ENCODE measurements around the gene SYT8. TPM values are rescaled to one million over a fixed set of nuclear protein-coding genes. Genes with fewer than 3 reads are reported as not detected.

SYT8 gene
- total RNA-seq, 1 experiment from 2014 or later = not detected

GRCh38 chr11:1845561-1846452, 11.0 kb downstream of the SYT8 start:
- Histone ChIP-seq H3K9ac (ENCODE audit: extremely low read depth, insufficient read length, low read length) (no peak overlapping the region), H3K27me3 (ENCODE audit: insufficient read depth, low read length) (no peaks in the 10 kb centered on the region), H3K4ac (ENCODE audit: low read depth, low read length) (no peak overlapping the region), H2BK120ac (ENCODE audit: low read depth, low read length, poor library complexity, severe bottlenecking) (no peak overlapping the region), H3K23me2 (ENCODE audit: insufficient read length, low read depth, low read length, poor library complexity, severe bottlenecking) (no peaks in the 10 kb centered on the region), H3K4me1 (ENCODE audit: insufficient read depth, low read length) (no peaks in the 10 kb centered on the region), H3K27ac (ENCODE audit: insufficient read length, low read depth, low read length) (no peak overlapping the region), H4K20me1 (ENCODE audit: control insufficient read depth, insufficient read depth, insufficient read length) (no peaks in the 10 kb centered on the region), H4K8ac (replicated peaks; ENCODE audit: insufficient read length, low read depth, low read length) (no peak overlapping the region), H3K79me2 (ENCODE audit: insufficient read depth, low read length) (no peaks in the 10 kb centered on the region), H3K14ac (ENCODE audit: insufficient read depth, low read length) (no peak overlapping the region), H2BK20ac (ENCODE audit: low read depth, low read length, poor library complexity, severe bottlenecking) (no peak overlapping the region), H3T11ph (ENCODE audit: low read length) (no peak overlapping the region), H3K23ac (ENCODE audit: insufficient read length, low read depth, low read length) (no peak overlapping the region), H2AFZ (ENCODE audit: low read length) (no peak overlapping the region), H4K91ac (ENCODE audit: insufficient read length, low read depth, low read length) (no peak overlapping the region), H2AK5ac (ENCODE audit: insufficient read length, low read length) (no peak overlapping the region), H3K18ac (ENCODE audit: insufficient read length, low read depth, low read length) (no peak overlapping the region), H3K79me1 (ENCODE audit: insufficient read depth, low read depth, low read length, poor library complexity, severe bottlenecking) (no peaks in the 10 kb centered on the region), H3K4me2 (ENCODE audit: insufficient read depth, insufficient read length, low read length) (no peak overlapping the region), H4K5ac (ENCODE audit: insufficient read length, low read depth, low read length) (no peak overlapping the region), H3K9me3 (ENCODE audit: control insufficient read depth, low read depth, low read length) (no peaks in the 10 kb centered on the region), H2BK5ac (ENCODE audit: insufficient read length, low read length) (no peak overlapping the region), H2BK15ac (ENCODE audit: low read depth, low read length) (no peak overlapping the region), H2BK12ac (ENCODE audit: insufficient read length, low read depth, low read length) (no peak overlapping the region), H3K56ac (ENCODE audit: insufficient read length, low read depth, low read length) (no peak overlapping the region)
- peak overlapping the region in 1 of 3 experiments; percentile 15; a peak in 2 of 7 replicates for H3K27ac Mint-ChIP-seq
- no peaks in the 10 kb centered on the region for H3K36me3 Mint-ChIP-seq (ENCODE audit: insufficient read depth in 1 of 3, low read depth in 3 of 3)
- H3K4me1 Mint-ChIP-seq = peaks cover 2 to 7% of the 10 kb centered on the region in 2 experiments; a peak in 3 of 4 replicates
- no CpG with 5 or more reads among the region's 21 CpGs for WGBS (ENCODE audit: extremely low coverage, insufficient read length, low lambda C conversion rate)
- H3K4me3 Mint-ChIP-seq = no peak overlapping the region
- DNase-seq = no peak
- no peak for TF ChIP-seq CTCF (conservative IDR thresholded peaks at IDR 0.05)
- H3K9me3 Mint-ChIP-seq = no peaks in the 10 kb centered on the region
- H3K27me3 Mint-ChIP-seq (ENCODE audit: low read depth) = peaks cover 24% of the 10 kb centered on the region

Data from H9 (cell line).